ENCODE results near the gene RNF220. TPM values are rescaled to one million over a fixed set of nuclear protein-coding genes. Genes with fewer than 3 reads are reported as not detected.

RNF220 gene
- polyA plus RNA-seq, 1 donor from 2014 or later: 142 TPM

GRCh38 chr1:44464361-44464760 is 59.3 kb downstream of the RNF220 start:
- TF ChIP-seq MXI1 (conservative IDR thresholded peaks at IDR 0.05; ENCODE audit: poor library complexity, severe bottlenecking): no peak
- TF ChIP-seq EP300 (conservative IDR thresholded peaks at IDR 0.05; ENCODE audit: poor library complexity, severe bottlenecking): no peak
- TF ChIP-seq CTCF (IDR thresholded peaks at IDR 0.05; ENCODE audit: poor library complexity, severe bottlenecking): no peak
- no peak for TF ChIP-seq TAF1 (IDR thresholded peaks at IDR 0.05; ENCODE audit: low read depth)
- no peak for TF ChIP-seq EZH2 (IDR thresholded peaks at IDR 0.05; ENCODE audit: borderline replicate concordance, insufficient read depth, low read length, poor library complexity, severe bottlenecking)
- no peak for TF ChIP-seq REST (IDR thresholded peaks at IDR 0.05; ENCODE audit: borderline replicate concordance)
- TF ChIP-seq SMC3 (conservative IDR thresholded peaks at IDR 0.05; ENCODE audit: poor library complexity): no peak
- TF ChIP-seq POLR2AphosphoS5 (IDR thresholded peaks at IDR 0.05): no peak
- TF ChIP-seq RAD21 (conservative IDR thresholded peaks at IDR 0.05): no peak
- Histone ChIP-seq H3K27me3 (ENCODE audit: insufficient read depth, low read depth, low read length) (no peaks in the 10 kb centered on the region), H3K9me2 (ENCODE audit: insufficient read depth, low read length) (no peaks in the 10 kb centered on the region), H3K9me3 (ENCODE audit: low read length) (no peaks in the 10 kb centered on the region), H2AFZ (ENCODE audit: low read depth, low read length) (no peak overlapping the region), H3K4me2 (ENCODE audit: low read length) (no peak overlapping the region), H3F3A (ENCODE audit: insufficient read depth, low read length, poor library complexity, severe bottlenecking) (no peaks in the 10 kb centered on the region), H3K4me3 (ENCODE audit: low read length) (no peak overlapping the region), H3K27ac (ENCODE audit: low read length) (no peak overlapping the region), H3K79me2 (replicated peaks; ENCODE audit: insufficient read depth, low read length) (no peaks in the 10 kb centered on the region), H3K36me3 (ENCODE audit: insufficient read depth, low read length) (no peaks in the 10 kb centered on the region), H4K20me1 (ENCODE audit: insufficient read depth) (no peaks in the 10 kb centered on the region), H3K9ac (ENCODE audit: low read length) (no peak overlapping the region)

- no peaks in the 10 kb centered on the region for H3K9me2 ChIP-seq (ENCODE audit: insufficient read depth, low read length)
- no peaks in the 10 kb centered on the region for H3K79me2 ChIP-seq (replicated peaks; ENCODE audit: insufficient read depth, low read length)
- no peak overlapping the region for H2AFZ ChIP-seq (ENCODE audit: low read depth, low read length)
- H3K36me3 ChIP-seq (ENCODE audit: insufficient read depth, low read length): no peaks in the 10 kb centered on the region
- H3K9me3 ChIP-seq (ENCODE audit: low read length): no peaks in the 10 kb centered on the region
- H3K4me2 ChIP-seq (ENCODE audit: low read length): no peak overlapping the region
- no peak overlapping the region for H3K27ac ChIP-seq (ENCODE audit: low read length)
- H3K4me3 ChIP-seq (ENCODE audit: low read length): no peak overlapping the region
- no peak overlapping the region for H3K9ac ChIP-seq (ENCODE audit: low read length)
- H3F3A ChIP-seq (ENCODE audit: insufficient read depth, low read length, poor library complexity, severe bottlenecking): no peaks in the 10 kb centered on the region
- TF ChIP-seq SMC3 (conservative IDR thresholded peaks at IDR 0.05; ENCODE audit: poor library complexity): no peak
- TF ChIP-seq RAD21 (conservative IDR thresholded peaks at IDR 0.05): no peak
- no peak for TF ChIP-seq POLR2AphosphoS5 (IDR thresholded peaks at IDR 0.05)
- TF ChIP-seq REST (IDR thresholded peaks at IDR 0.05; ENCODE audit: borderline replicate concordance): no peak
- TF ChIP-seq CTCF (IDR thresholded peaks at IDR 0.05; ENCODE audit: poor library complexity, severe bottlenecking): no peak
- TF ChIP-seq TAF1 (IDR thresholded peaks at IDR 0.05; ENCODE audit: low read depth): no peak
- no peak for TF ChIP-seq EZH2 (IDR thresholded peaks at IDR 0.05; ENCODE audit: borderline replicate concordance, insufficient read depth, low read length, poor library complexity, severe bottlenecking)
- no peak for TF ChIP-seq EP300 (conservative IDR thresholded peaks at IDR 0.05; ENCODE audit: poor library complexity, severe bottlenecking)
- TF ChIP-seq MXI1 (conservative IDR thresholded peaks at IDR 0.05; ENCODE audit: poor library complexity, severe bottlenecking): no peak
- no peaks in the 10 kb centered on the region for H3K27me3 ChIP-seq (ENCODE audit: insufficient read depth, low read depth, low read length)
- no peaks in the 10 kb centered on the region for H4K20me1 ChIP-seq (ENCODE audit: insufficient read depth)
Observed at GRCh38 chr1:44467566-44467965, 62.5 kb downstream of the RNF220 start.
